Peyer's patch (tissue), 4 donors: ENCODE data around the gene CDKN2AIP.

Source experiments
- POLR2A ChIP-seq, 2 donors: fragments of 450-650 bp; IDR thresholded peaks; one replicate each; pipeline ENCODE4 v1.5.1; 2017; ENCODE audit warnings: antibody characterized with exemption in 2 of 2, mild to moderate bottlenecking in 2 of 2, moderate library complexity in 2 of 2
- TF ChIP-seq, protein P1 (sequence below), 6 experiments: fragments of 450-650 bp in 4 of 6; fragments of 200-600 bp in 2 of 6; sonication (generic) in 1 of 6; IDR thresholded peaks; one replicate each; pipeline ENCODE4 v1.5.1; 2017 to 2019; ENCODE audit warnings: antibody characterized with exemption in 6 of 6, mild to moderate bottlenecking in 3 of 6, moderate library complexity in 1 of 6

DNA sequence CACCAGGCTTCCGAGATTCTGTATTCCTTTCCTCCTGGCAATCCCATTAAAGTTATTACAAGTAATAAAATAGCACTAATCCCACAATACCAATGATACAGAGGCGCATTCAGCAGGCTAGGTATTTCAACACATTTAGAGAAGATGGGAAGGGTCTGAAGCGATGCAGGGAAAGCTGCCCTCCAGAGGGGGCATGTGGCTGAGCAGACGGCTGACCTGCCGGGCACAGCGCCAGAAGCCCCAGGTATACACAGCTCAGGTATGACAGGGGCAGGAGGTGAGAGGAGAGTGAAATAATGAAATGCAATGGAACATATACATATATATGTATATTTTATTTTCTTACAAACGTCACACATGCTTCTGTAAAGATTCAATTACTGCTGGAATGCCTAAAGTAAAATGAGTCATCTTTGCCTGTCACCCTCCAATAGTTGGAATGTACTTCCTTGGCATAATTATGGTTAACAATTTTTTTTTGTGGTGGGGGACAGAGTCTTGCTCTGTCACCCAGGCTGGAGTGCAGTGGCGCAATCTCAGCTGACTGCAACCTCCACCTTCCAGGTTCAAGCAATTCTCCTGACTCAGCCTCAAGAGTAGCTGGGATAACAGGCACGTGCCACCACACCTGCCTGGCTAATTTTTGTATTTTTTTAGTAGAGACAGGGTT is 21.3 kb upstream of the CDKN2AIP start:
- TF ChIP-seq, protein P1, sequence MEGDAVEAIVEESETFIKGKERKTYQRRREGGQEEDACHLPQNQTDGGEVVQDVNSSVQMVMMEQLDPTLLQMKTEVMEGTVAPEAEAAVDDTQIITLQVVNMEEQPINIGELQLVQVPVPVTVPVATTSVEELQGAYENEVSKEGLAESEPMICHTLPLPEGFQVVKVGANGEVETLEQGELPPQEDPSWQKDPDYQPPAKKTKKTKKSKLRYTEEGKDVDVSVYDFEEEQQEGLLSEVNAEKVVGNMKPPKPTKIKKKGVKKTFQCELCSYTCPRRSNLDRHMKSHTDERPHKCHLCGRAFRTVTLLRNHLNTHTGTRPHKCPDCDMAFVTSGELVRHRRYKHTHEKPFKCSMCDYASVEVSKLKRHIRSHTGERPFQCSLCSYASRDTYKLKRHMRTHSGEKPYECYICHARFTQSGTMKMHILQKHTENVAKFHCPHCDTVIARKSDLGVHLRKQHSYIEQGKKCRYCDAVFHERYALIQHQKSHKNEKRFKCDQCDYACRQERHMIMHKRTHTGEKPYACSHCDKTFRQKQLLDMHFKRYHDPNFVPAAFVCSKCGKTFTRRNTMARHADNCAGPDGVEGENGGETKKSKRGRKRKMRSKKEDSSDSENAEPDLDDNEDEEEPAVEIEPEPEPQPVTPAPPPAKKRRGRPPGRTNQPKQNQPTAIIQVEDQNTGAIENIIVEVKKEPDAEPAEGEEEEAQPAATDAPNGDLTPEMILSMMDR (IDR thresholded peaks at IDR 0.05): no peak
- TF ChIP-seq POLR2A (IDR thresholded peaks at IDR 0.05): no peak
